GM21381 (cell line): Measurements from ENCODE around the gene TMPO.
A peak's percentile ranks its signal among the peaks of the same experiment; 100 is the strongest.
"Not testable (repeated sequence)": the region's sequence is repeated elsewhere in the genome, so short reads cannot be mapped to it uniquely, and the experiment has no call there.

ENCODE experiments used
- ATAC-seq: cut with Tn5 transposase; IDR thresholded peaks from one replicate; pipeline ENCODE4 v1.9.1; 2021; ENCODE audit warnings: mild to moderate bottlenecking, moderate library complexity; ENCODE audit not compliant: unreplicated experiment

TMPO gene

DNA sequence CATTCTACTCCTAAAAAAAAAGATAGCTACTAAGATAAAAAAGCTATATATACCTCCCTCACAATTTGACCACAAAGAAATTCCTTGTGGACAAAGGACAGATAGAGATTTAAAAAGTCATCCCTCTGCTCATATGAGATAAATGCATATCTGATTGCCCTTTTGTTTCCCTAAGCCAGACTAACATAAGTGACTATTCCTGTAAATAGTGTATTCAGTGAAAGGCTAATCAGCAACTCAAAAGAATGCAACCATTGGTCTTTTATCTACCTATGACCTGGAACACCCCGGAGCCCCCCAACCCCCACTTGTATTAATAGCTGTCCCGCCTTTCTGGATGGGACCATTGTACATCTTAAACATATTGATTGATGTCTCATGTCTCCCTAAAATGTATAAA lies 6.3 kb upstream of the TMPO start:
- ATAC-seq = no peak

DNA sequence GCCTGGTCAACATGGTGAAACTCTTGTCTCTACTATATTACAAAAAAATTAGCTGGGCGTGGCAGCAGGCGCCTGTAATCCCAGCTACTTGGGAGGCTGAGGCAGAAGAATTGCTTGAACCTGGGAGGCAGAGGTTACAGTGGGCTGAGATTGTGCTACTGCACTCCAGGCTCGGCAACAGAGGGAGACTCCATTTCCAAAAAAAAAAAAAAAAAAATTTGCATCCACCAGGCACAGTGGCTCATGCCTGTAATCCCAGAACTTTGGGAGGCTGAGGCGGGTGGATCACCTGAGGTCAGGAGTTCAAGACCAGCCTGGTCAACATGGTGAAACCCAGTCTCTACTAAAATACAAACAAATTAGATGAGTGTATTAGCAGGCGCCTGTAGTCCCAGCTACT lies 3.6 kb upstream of the TMPO start:
- not testable (repeated sequence) for ATAC-seq

DNA sequence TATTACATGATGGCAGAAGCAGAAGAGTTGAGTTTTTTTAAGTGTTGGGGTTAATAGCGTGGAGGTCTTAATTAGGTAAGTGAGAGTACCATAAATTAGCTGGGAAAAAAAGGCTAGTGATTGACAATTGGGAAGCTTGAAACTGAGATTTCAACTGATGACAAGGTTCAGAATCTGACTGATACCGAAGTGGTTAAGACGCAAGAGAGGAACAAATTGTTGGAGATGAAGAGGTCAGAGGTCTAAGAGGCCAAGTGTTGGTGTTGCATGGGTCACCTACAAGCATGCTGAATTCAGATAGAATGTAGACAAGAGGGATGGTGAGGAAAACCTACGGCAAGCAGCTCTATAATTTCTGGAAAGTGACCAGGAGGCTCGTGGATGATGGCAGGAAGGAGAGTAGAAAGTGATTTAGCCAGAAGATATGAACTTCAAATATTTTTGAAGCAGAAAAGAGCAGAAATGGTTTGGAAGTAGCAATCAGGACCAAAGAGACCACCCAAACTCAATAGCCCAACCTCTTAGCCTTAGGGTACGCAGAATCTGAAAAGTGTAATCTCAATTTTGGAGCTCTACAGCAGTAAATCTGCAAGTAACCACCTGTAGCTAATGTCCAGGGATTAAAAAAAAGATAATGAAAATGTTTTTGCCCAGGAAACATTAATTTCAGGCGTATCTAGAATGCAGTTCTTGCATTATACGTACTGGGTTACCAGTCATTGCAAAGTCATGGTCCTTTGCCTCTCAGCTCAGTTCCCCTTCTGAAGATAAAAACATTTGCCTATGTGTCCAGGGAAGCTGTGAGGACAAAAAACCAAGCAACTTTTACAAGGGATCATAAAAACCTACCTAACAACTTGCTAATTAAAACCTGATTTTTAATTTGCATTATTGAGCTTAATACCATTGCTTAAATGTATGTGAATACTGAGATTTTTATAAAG lies 1.7 kb upstream of the TMPO start:
- no peak for ATAC-seq

DNA sequence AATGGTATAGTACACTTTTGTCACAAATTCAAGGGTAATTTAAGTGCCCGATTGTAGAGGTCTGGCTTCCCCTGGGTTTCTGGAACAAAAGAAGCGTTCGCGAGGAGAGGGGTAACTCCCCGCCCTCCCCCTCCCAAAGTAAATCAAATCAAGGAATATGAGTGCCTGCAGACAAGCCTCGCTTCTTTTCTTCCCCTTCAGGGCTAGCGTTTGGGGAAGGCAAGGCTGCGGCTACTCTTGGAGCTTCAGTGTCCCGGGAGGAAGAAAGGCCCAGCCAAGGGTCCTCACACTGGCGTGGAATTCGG lies 456 bp upstream of the TMPO start:
- ATAC-seq = no peak

DNA sequence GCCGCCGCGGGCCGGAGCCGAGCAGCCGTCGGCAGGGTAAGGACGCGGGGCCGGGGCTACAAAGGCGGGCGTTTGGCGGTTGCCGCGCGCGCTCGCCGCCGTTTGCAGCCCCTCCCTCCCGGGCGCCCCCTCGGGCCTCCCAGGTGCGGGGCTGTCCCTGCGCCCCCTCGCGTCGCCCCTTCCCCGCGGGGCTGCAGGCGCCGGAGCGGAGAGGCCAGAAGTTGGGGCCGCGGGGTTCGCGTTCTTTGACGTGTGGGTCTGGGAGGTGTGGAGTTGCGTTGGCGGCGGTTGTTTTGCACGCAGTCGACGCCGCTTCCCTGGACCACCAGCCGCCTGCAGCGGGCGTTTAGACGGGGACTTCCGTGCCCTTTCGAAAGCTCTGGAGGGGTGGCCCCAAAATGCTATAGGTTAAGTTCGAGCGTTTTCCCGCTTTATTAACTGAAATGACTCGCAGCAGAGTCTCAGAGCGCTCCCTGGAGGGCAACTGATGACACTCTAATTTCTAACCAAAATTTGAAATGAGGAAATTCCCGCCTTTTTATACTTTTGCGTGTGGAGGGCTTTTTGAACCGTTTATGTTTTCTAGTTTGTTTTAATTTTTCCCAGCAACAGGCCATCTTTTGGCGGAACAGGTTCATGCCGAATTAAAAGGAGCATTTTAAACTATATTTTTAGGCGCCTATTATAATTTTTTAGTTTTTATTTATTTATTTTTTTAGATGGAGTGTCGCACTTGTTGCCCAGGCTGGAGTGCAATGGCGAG lies 902 bp downstream of the TMPO start:
- peak; percentile 56 for ATAC-seq

DNA sequence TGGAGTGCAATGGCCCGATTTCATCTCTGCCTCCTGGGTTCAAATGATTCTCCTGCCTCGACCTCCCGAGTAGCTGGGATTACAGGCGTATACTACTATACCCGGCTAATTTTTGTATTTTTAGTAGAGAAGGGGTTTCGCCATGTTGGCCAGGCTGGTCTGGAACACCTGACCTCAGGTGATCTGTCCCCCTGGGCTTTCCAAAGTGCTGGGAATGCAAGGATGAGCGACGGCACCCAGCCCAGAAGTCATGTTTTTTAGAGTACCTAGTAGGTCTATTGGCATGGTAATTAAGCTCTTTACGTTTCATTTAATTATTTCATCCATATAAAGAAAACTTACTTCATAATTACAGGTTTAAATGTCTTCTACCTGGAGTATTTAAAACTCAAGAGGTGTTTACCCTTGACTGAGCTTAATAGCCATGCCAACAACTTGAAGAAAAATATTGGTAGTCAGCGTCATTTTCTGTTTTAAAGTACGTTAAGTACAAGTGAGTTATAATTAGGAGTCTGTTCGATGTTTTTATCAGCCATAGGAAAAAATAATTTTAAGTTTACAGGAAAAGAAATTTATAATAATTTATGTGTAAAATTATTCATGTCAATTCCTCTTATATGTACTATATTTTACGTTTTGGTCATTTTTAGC lies 4.0 kb downstream of the TMPO start:
- no peak for ATAC-seq

DNA sequence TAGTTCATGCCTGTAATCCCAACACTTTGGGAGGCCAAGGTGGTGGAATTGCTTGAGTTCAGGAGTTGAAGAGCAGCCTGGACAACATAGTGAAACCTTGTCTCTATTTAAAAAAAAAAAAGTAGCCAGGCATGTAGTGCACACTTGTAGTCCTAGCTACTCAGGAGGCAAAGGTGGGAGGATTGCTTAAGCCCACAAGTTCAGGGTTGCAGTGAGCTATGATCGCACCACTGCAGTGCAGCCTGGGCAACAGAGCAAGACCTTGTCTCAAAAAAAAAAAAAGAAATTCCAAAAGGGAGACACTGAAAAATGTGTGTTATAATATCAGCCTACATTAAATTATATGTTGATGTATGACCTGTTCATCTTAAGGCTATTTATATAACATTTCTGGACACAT lies 14.7 kb downstream of the TMPO start:
- ATAC-seq = no peak

DNA sequence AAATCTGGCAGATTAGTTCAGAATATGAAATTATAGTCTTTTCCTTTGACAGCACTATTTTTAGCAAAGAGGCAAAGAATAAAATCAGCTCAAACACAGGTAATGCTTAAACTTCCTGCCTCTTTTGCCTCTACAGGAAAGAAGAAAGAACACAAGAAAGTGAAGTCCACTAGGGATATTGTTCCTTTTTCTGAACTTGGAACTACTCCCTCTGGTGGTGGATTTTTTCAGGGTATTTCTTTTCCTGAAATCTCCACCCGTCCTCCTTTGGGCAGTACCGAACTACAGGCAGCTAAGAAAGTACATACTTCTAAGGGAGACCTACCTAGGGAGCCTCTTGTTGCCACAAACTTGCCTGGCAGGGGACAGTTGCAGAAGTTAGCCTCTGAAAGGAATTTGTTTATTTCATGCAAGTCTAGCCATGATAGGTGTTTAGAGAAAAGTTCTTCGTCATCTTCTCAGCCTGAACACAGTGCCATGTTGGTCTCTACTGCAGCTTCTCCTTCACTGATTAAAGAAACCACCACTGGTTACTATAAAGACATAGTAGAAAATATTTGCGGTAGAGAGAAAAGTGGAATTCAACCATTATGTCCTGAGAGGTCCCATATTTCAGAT lies 17.4 kb downstream of the TMPO start:
- ATAC-seq = no peak

DNA sequence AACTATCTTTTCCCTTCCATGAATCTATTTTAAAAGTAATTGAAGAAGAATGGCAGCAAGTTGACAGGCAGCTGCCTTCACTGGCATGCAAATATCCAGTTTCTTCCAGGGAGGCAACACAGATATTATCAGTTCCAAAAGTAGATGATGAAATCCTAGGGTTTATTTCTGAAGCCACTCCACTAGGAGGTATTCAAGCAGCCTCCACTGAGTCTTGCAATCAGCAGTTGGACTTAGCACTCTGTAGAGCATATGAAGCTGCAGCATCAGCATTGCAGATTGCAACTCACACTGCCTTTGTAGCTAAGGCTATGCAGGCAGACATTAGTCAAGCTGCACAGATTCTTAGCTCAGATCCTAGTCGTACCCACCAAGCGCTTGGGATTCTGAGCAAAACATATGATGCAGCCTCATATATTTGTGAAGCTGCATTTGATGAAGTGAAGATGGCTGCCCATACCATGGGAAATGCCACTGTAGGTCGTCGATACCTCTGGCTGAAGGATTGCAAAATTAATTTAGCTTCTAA lies 18.4 kb downstream of the TMPO start:
- no peak for ATAC-seq

DNA sequence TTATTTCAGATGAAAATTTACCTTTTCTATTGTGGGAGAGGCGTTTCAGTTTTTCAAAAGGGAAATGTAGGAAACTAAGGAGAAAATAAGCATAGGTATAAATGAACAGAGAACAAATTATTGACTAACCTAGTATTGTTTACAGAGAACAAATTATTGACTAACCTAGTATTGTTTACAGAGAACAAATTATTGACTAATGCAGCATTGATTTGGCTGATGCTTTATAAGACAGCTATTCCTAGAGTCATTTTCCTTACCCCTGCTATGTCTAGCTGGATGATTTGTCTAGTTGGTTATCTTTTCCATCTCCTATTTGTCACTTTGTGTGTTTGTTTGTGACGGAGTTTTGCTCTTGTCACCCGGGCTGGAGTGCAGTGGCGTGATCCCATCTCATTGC lies 22.6 kb downstream of the TMPO start:
- ATAC-seq = no peak

DNA sequence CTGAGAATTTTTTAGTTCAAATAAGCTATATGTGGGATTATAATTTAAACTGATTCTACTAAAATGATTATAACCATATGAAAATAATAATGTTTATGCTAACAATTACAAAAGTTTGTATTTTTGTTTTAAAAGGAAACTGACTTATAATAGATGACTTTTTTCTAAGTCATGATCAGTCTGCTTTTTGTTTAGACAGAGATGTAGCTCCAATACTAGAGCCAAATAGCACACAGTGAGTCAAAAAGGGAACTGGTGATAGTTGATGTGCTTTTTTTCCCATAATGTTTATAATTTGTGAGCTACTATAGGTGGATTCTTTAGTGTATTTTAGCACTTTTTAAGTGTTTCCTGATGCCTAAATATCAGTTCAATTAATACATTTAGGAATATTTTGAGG lies 28.3 kb downstream of the TMPO start:
- ATAC-seq = no peak

DNA sequence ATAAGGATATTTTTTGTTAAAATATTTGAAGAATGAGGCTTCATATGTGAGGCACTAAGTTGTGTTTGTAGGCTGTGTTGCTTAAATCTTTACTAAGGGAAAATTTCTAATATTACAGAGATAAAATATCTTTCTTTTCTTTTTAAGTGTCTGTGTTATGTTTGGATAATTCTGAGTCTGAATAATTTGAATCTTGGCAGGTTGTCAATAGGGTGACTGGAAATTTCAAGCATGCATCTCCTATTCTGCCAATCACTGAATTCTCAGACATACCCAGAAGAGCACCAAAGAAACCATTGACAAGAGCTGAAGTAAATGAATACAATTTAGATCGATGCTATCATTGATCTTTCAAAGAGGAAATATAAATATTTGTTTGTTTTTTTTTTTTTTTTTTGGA lies 29.4 kb downstream of the TMPO start:
- ATAC-seq = no peak

DNA sequence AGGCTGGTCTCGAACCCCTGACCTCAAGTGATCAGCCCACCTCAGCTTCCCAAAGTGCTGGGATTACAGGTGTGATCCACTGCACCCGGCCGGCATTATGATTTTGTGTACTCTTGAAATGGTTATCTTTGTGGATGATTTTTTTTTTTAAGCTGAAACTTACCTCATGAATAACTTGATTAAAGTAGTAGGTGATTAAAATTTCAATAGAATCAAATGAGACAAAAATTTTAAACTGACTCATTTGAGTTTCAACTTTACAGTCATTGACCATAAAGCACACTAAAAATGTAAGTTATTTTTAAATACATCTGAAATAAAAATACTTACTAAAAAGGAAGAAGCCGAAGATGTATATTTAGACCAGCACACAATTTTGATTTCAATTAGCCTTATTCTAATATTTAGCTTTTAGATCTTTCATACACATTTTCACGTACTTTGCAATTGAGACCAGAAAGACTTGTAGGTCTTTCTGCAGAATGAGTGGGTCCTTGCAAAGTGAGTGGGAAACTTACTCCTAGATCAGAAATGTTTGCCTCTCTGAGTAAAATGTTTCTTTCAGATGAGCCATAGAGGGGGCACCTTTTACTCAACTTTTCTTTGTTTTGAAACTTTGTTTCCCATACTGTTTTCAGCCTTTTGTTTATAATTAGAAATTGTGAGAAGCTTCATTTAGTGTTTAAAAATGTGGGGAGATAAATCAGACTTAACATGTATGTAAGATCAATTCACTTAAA lies 34.2 kb downstream of the TMPO start:
- no peak for ATAC-seq

DNA sequence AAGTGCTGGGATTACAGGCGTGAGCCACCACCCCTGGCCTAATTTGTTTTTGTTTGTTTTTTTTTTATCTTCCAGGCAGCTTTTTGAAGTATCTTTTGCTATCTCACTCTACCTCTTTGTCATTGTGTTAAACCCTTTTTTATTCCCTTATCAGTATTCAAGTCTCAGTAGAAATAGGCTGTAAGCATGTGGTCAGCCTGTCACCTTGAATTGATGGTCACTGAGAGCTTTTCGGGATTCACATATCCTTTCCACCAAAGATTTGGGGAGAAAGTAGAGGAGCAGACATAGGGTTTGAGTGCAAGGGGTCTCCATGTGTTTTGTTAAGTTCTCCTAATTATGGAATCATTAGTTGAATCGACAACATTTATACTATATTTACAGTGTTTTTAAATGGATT lies 36.4 kb downstream of the TMPO start:
- no peak for ATAC-seq

DNA sequence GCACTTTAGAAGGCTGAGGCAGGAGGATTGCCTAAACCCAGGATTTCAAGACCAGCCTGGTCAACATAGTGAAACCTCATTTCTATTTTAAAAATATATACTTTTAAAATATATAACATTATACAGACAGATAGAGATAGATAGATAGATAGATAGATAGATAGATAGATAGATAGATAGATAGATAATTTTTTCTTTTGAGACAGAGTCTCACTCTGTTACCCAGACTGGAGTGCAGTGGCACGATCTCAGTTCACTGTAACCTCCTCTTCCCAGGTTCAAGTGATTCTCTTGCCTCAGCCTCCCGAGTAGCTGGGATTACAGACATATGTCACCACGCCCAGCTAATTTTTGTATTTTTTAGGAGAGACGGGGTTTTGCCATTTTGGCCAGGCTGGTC lies 42.7 kb downstream of the TMPO start:
- not testable (repeated sequence) for ATAC-seq

DNA sequence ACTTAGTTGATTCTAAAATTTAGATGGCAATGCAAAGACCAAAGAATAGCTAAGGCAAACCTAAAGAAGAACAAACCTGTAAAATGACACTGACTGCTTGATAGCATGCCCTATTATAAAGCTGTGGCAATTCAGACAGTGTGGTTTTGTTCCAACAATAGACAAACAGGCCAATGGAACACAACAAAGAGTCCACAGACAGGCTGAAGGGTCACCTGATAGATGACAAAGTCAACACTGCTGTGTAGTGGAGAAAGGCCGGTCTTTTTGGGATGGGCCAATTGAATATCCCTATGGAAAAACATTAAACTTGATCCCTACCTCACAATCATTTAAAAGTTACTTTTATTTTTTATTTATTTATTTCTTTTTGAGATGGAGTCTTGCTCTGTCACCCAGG lies 44.3 kb downstream of the TMPO start:
- ATAC-seq = no peak

DNA sequence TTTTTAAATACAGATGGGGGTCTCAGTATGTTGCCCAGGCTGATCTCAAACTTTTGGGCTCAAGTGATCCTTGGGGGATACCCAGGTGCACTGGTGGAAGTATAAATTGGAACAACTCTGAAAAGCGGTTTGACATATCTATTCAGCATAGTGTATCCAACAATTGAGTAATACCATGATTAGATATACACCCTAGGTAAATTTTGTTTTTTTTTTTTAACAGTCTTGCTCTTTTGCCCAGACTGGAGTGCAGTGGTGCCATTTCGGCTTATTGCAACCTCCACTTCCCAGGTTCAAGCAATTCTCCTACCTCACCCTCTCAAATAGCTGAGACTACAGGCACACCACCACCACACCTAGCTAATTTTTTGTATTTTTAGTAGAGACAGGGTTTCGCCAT lies 46.5 kb downstream of the TMPO start:
- no peak for ATAC-seq

DNA sequence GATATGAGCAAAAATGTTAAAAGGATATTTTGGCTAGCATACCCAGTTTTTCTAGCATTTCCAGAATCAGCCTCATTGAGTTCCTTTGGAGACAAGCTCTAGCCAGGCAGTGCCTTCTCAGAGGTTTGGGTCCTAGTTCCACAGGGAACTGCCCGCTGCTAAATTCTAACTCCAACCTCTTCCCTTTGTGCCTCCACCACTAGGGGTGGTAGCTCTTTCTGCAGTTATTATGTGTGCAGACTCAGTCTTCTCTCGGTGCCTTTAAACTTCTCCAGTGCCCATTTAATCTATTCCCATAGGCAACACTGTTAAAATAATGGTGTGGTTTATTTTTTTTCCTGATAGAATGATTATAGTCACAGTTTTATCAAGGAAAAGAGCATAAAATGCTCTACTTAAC lies 56.6 kb downstream of the TMPO start:
- ATAC-seq = no peak

DNA sequence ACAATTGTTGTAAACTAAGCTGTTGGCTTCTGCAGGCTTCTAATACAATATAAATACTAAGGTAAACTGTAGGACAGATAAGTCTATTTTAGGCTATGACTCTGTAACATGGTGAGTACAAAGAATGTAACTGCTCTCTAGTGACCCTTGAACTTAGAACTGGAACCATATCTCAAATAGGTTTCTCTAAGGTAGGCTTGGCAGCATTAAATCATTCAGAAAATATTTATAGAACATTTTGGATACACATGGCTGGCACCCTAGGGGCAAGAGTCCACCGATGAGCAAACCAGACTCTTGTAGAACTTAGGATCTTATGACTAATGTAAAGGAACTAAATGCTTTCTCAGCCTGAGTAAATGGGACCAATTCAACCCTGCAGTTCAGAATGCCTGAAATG lies 58.7 kb downstream of the TMPO start:
- no peak for ATAC-seq

DNA sequence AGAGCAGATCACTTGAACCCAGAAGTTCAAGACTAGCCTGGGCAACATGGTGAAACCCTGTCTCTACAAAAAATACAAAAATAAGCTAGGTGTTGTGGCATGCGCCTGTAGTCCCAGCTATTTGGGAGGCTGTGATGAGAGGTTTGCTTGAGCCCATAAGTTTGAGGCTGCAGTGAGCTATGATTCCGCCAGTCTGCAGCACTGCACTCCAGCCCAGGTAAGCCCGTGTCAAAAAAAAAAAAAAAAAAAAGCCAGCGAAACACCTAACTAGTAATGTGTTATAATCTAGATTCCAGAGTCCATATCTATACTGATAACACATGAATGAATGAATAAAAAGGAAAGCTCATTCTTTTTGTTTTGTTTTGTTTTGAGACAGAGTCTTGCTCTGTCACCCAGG lies 59.6 kb downstream of the TMPO start:
- ATAC-seq = no peak

DNA sequence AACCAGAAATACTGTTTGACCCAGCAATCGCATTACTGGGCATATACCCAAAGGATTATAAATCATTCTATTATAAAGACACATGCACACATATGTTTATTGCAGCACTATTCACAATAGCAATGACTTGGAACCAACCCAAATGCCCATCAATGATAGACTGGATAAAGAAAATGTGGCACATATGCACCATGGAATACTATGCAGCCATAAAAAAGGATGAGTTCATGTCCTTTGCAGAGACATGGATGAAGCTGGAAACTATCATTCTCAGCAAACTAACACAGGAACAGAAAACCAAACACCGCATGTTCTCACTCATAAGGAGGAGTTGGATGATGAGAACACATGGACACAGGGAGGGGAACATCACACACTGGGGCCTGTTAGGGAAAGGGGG lies 61.4 kb downstream of the TMPO start:
- not testable (repeated sequence) for ATAC-seq
